GM03348 (cell line): ENCODE data around the gene RMDN3.

Source experiments
- DNase-seq: peaks from one replicate; pipeline ENCODE4 v3.0.0; 2012; ENCODE audit warnings: low spot score

The RMDN3 gene

GRCh38 chr15:40747685-40748631 is 7.1 kb downstream of the RMDN3 start:
- no peak for DNase-seq

GRCh38 chr15:40746916-40747418 is 8.1 kb downstream of the RMDN3 start:
- peak; percentile 66 for DNase-seq

GRCh38 chr15:40744815-40745152 is 10.3 kb downstream of the RMDN3 start:
- DNase-seq: no peak

- DNase-seq: peak; percentile 84
Measured at GRCh38 chr15:40743921-40744814, 10.9 kb downstream of the RMDN3 start.

GRCh38 chr15:40743485-40743901 is 11.6 kb downstream of the RMDN3 start:
- no peak for DNase-seq

- DNase-seq: no peak
Measured at GRCh38 chr15:40739854-40740253, 15.2 kb downstream of the RMDN3 start.

- DNase-seq: no peak
Measured at GRCh38 chr15:40739047-40739446, 16.0 kb downstream of the RMDN3 start.

- no peak for DNase-seq
Measured at GRCh38 chr15:40737048-40737447, 18.0 kb downstream of the RMDN3 start.

- DNase-seq: no peak
Measured at GRCh38 chr15:40736575-40736974, 18.5 kb downstream of the RMDN3 start.

GRCh38 chr15:40731034-40731433 is 24.0 kb downstream of the RMDN3 start:
- DNase-seq: no peak

- no peak for DNase-seq
Measured at GRCh38 chr15:40723919-40724318, 31.1 kb downstream of the RMDN3 start.

- no peak for DNase-seq
Measured at GRCh38 chr15:40722934-40723333, 32.1 kb downstream of the RMDN3 start.

GRCh38 chr15:40722354-40722753 is 32.7 kb downstream of the RMDN3 start:
- no peak for DNase-seq

GRCh38 chr15:40721701-40722100 is 33.4 kb downstream of the RMDN3 start:
- no peak for DNase-seq

- DNase-seq: no peak
Measured at GRCh38 chr15:40716165-40716564, 38.9 kb downstream of the RMDN3 start.

- DNase-seq: no peak
Measured at GRCh38 chr15:40714144-40714543, 40.9 kb downstream of the RMDN3 start.

- no peak for DNase-seq
Measured at GRCh38 chr15:40706121-40706520, 48.9 kb downstream of the RMDN3 start.

GRCh38 chr15:40702077-40702476 is 53.0 kb downstream of the RMDN3 start:
- DNase-seq: peak; percentile 14

- DNase-seq: no peak
Measured at GRCh38 chr15:40697916-40698315, 57.1 kb downstream of the RMDN3 start.

GRCh38 chr15:40696228-40696627 is 58.8 kb downstream of the RMDN3 start:
- DNase-seq: no peak

- peak; percentile 47 for DNase-seq
Measured at GRCh38 chr15:40695469-40695890, 59.6 kb downstream of the RMDN3 start.

GRCh38 chr15:40694688-40695468 is 60.2 kb downstream of the RMDN3 start, which contains the start of gene RAD51:
Gene RAD51 (plus strand): TSS chr15:40695174. CDS start chr15:40698759, 3,585 bp downstream.
- DNase-seq: peak; percentile 98
